ENCODE results near the gene TRIM42.

The TRIM42 gene

GRCh38 chr3:140711390-140712035 lies 33.6 kb downstream of the TRIM42 start:
- DNase-seq: no peak

- no peak for DNase-seq
Measured at GRCh38 chr3:140712301-140712700, 34.4 kb downstream of the TRIM42 start.

GRCh38 chr3:140715035-140715434 lies 37.2 kb downstream of the TRIM42 start:
- no peak for DNase-seq

- no peak for DNase-seq
Measured at GRCh38 chr3:140717921-140718320, 40.1 kb downstream of the TRIM42 start.

GRCh38 chr3:140719841-140720614 lies 42.2 kb downstream of the TRIM42 start:
- no peak for DNase-seq

DNA sequence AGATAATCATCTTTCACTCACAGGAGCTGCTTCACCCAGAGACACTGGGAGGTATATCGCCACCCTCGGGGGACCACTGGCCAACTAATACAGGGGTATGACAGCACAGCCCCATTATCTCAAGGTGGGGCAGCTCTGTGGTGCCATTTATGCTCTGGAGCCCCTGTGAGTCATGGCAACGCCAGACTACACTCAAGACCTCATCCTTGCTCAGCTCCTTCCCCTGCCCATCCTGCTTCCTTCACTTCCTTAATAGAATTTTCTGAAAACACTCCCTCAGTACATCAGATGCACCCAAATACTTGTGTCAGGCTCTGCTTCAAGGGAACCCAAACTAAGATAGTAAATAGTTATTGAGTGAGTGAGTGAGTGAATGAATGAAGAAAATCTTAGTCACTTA lies 45.7 kb downstream of the TRIM42 start:
- DNase-seq: no peak

DNA sequence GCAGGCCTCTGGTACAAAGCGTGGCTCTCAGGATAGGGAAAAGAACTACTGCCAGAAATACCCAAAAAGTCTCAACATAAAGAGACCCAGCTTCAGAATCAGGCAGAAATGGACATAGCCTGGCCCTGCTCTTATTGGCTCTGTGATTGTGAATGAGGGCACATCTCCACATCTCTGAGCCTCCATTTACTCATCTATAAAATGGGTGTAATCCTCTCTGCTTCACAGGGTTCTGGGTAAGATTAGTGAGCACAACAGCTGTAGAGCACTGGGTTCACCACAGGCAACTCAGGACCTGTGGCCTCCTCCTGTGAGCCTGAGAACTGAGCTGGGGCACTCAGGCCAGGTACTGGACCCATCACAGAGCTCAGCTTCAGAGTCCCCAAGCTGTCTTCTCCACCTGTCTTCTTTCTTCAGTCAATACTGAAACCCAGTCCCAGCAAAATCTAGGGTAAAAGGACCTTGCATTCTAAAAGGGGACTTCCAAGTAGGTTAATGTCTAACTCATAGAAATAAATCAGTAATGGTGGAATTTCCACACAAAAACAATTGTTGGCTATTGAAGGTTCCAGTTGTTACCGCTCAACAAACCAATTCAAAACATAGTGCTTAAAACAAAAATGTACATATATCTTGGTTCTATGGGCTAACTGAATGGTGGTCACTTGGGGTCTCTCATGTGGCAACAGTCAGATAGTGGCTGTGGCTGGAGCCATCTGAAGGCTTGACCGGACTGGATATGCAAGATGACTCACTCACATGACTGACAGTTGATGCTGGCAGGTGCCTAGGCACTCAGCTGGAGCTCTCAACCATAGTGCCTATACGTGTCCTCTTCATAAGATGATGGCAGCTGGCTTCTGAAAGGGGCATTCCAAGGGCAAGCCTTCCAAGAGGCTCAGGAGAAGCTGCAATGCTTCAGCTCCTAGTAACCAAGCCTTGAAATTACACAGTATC lies 47.3 kb downstream of the TRIM42 start:
- DNase-seq: no peak

- no peak for DNase-seq
Measured at GRCh38 chr3:140726066-140726465, 48.2 kb downstream of the TRIM42 start.

GRCh38 chr3:140727886-140728285 lies 50.0 kb downstream of the TRIM42 start:
- no peak for DNase-seq

DNA sequence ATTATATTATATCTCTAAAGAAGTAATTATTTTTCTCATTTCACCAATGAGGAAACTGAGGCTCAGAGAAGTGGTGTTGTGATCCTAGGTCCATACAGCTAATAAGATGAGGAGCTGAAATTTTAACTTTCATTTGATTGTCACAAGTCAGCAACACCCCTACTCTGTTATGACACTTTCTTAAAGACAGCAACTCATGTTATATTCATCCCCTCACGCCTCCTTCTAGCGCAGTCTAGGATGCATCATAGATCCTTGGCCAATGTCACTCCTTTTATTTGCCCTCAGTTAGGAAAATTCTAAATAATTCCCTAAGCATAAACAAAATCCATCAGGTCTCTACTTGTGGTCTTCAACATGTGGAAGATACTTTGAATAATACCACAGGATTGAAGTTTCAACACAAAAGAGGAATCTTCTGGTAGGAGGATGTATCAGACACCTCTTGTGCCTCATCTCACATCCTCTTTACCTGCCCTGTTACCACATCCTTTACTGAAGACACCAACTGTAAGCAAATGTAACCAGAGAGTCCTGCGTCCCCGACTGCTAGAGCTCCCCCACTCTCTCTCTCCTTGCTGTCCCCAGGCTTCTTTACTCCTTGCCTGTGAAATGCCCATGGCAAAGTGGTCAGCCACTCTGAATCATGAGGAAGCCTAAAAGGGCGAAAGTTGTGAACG lies 53.7 kb downstream of the TRIM42 start:
- no peak for DNase-seq

GRCh38 chr3:140733623-140734022 lies 55.8 kb downstream of the TRIM42 start:
- DNase-seq: no peak

DNA sequence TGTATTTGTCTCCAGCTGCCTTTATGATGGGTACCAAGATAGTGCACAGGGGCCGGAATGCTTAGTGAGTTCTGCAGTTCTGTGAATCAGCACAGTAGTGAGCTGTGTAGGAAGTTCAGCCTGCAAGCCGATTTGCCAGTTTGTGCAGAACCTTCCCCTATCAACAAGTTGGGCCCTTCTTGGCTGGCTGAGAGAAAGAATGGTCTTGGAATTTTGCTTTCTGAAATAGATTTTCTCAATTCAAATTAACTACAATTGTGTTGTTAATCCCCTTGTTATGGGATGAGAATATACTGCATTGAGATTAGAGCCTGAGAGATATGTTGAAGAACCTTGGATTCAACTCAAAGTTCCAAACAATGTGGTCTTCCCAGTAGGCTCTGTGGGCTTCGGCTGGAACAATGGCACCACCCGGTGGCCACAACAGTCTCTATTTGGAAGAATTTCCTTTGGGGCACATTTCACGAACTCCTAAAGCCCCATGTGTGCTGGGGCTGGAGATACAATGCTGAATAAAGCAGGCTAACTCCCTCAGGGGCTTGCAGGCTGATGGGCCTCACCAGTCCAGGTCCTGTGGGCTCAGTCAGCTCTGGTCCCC lies 59.1 kb downstream of the TRIM42 start:
- no peak for DNase-seq

- DNase-seq: no peak
Measured at GRCh38 chr3:140742116-140742515, 64.3 kb downstream of the TRIM42 start.

DNA sequence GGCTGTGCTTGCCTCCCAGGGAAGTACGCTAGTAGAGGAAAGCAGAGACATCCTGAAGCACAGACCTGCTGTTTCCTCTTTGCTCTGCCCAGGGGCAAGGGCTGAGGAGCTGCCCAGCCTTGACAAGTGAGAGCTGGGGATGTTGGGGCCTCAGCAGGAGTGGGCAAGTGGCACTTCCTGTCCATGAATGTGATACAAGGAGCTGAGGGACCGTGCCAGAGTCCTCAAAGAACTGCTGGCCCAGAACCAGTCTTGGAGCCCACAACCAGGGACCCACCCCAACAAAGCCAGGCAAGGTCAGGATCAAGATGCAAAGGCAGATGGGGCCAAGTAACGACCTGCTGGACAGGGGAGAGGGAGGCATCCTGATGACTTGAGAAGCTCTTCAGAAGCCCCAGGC lies 70.3 kb downstream of the TRIM42 start:
- DNase-seq: no peak

- DNase-seq: no peak
Measured at GRCh38 chr3:140748903-140749302, 71.0 kb downstream of the TRIM42 start.

Measured in CD4-positive, alpha-beta T cell treated with Interleukin-10 for 1 hour (primary cell).